GM12878 (cell line): ENCODE results near the gene YDJC.

ENCODE experiments used
- CBFB ChIP-seq: IDR thresholded peaks from 2 replicates; pipeline ENCODE4 v1.6.1; 2016; ENCODE audit warnings: antibody characterized with exemption, low read depth
- CBX3 ChIP-seq: fragments of 200-600 bp; sonication (generic); IDR thresholded peaks from 2 replicates; pipeline ENCODE4 v1.6.1; 2016; ENCODE audit warnings: low read depth, borderline replicate concordance
- EP300 ChIP-seq, 2 experiments: fragments of 150-350 bp in 1 of 2; IDR thresholded peaks; 2 replicates each; pipeline ENCODE4 v1.6.1; 2011 to 2012; ENCODE audit warnings: low read depth in 2 of 2, low read length in 2 of 2, borderline replicate concordance in 1 of 2, improper control_type of control experiment in 1 of 2, inconsistent platforms in 1 of 2; ENCODE audit not compliant: control insufficient read depth in 1 of 2
- KDM1A ChIP-seq: fragments of 200-600 bp; sonication (generic); IDR thresholded peaks from 2 replicates; pipeline ENCODE4 v1.6.1; 2016; ENCODE audit warnings: borderline replicate concordance
- POLR2A ChIP-seq: IDR thresholded peaks from 2 replicates; pipeline ENCODE4 v1.6.1; 2011; ENCODE audit warnings: low read depth, mild to moderate bottlenecking, low read length
- RFX5 ChIP-seq: IDR thresholded peaks from 2 replicates; pipeline ENCODE4 v1.6.1; 2011; ENCODE audit warnings: low read depth, low read length, improper control_type of control experiment
- SRF ChIP-seq, 2 experiments: IDR thresholded peaks; 2 replicates each; pipeline ENCODE4 v1.6.1; 2011; ENCODE audit warnings: low read depth in 2 of 2, low read length in 2 of 2, mild to moderate bottlenecking in 1 of 2, moderate library complexity in 1 of 2
- ZSCAN29 ChIP-seq: fragments of 450-650 bp; IDR thresholded peaks from 2 replicates; pipeline ENCODE4 v1.6.1; 2017; ENCODE audit warnings: mild to moderate bottlenecking, moderate library complexity
- TF ChIP-seq, protein P1 (sequence below): IDR thresholded peaks from 2 replicates; pipeline ENCODE4 v1.6.1; 2012; ENCODE audit warnings: mild to moderate bottlenecking, low read depth, low read length
- TF ChIP-seq, protein P2 (sequence below): IDR thresholded peaks from 2 replicates; pipeline ENCODE4 v1.6.1; 2011; ENCODE audit warnings: low read depth, low read length, improper control_type of control experiment, borderline replicate concordance
- TF ChIP-seq, protein P3 (sequence below): IDR thresholded peaks from 2 replicates; pipeline ENCODE4 v1.6.1; 2012; ENCODE audit warnings: low read depth, low read length, improper control_type of control experiment
- TF ChIP-seq, protein P4 (sequence below): IDR thresholded peaks from 2 replicates; pipeline ENCODE4 v1.6.1; 2012; ENCODE audit warnings: low read depth, low read length, improper control_type of control experiment
- TF ChIP-seq, protein P5 (sequence below), 3 experiments: IDR thresholded peaks in 2 of 3; conservative IDR thresholded peaks in 1 of 3; 2 replicates each; pipeline ENCODE4 v1.5.1; 2011; ENCODE audit warnings: low read depth in 3 of 3, low read length in 3 of 3, mild to moderate bottlenecking in 3 of 3, control low read depth in 2 of 3, moderate library complexity in 2 of 3, inconsistent platforms in 1 of 3, mixed read lengths in 1 of 3; ENCODE audit not compliant: control insufficient read depth in 2 of 3, insufficient read depth in 1 of 3; ENCODE audit errors: extremely low read depth in 1 of 3

DNA sequence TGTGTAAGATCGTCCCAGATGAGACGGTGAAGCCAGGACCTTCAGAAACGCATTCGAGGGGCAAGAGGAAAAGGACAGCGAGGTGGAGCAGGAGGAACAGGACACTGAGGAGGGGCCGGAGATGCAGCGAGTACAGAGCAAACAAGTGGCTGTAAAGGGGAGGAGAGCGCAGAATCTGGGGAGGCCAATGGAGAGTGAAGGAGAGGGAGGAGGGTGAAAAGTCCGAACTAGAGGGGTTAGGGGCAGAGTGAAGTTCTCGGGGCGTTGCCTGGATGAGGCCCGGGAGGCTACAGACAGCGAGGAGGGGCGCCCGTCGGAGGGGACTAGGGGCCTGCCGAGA, 27.2 kb upstream of the YDJC start:
- TF ChIP-seq POLR2A (no peak), SRF (IDR thresholded peaks at IDR 0.05; ENCODE audit: low read depth in 2 of 2, low read length in 2 of 2) (no peak), EP300 (IDR thresholded peaks at IDR 0.05; ENCODE audit: borderline replicate concordance in 1 of 2, control insufficient read depth in 1 of 2, low read depth in 2 of 2, low read length in 2 of 2) (no peak), CBFB (no peak), CBX3 (no peak), RFX5 (no peak), ZSCAN29 (no peak), KDM1A (no peak)
- TF ChIP-seq, protein P1, sequence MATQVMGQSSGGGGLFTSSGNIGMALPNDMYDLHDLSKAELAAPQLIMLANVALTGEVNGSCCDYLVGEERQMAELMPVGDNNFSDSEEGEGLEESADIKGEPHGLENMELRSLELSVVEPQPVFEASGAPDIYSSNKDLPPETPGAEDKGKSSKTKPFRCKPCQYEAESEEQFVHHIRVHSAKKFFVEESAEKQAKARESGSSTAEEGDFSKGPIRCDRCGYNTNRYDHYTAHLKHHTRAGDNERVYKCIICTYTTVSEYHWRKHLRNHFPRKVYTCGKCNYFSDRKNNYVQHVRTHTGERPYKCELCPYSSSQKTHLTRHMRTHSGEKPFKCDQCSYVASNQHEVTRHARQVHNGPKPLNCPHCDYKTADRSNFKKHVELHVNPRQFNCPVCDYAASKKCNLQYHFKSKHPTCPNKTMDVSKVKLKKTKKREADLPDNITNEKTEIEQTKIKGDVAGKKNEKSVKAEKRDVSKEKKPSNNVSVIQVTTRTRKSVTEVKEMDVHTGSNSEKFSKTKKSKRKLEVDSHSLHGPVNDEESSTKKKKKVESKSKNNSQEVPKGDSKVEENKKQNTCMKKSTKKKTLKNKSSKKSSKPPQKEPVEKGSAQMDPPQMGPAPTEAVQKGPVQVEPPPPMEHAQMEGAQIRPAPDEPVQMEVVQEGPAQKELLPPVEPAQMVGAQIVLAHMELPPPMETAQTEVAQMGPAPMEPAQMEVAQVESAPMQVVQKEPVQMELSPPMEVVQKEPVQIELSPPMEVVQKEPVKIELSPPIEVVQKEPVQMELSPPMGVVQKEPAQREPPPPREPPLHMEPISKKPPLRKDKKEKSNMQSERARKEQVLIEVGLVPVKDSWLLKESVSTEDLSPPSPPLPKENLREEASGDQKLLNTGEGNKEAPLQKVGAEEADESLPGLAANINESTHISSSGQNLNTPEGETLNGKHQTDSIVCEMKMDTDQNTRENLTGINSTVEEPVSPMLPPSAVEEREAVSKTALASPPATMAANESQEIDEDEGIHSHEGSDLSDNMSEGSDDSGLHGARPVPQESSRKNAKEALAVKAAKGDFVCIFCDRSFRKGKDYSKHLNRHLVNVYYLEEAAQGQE, result no peak
- TF ChIP-seq, protein P2, sequence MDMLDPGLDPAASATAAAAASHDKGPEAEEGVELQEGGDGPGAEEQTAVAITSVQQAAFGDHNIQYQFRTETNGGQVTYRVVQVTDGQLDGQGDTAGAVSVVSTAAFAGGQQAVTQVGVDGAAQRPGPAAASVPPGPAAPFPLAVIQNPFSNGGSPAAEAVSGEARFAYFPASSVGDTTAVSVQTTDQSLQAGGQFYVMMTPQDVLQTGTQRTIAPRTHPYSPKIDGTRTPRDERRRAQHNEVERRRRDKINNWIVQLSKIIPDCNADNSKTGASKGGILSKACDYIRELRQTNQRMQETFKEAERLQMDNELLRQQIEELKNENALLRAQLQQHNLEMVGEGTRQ, result no peak
- TF ChIP-seq, protein P3, sequence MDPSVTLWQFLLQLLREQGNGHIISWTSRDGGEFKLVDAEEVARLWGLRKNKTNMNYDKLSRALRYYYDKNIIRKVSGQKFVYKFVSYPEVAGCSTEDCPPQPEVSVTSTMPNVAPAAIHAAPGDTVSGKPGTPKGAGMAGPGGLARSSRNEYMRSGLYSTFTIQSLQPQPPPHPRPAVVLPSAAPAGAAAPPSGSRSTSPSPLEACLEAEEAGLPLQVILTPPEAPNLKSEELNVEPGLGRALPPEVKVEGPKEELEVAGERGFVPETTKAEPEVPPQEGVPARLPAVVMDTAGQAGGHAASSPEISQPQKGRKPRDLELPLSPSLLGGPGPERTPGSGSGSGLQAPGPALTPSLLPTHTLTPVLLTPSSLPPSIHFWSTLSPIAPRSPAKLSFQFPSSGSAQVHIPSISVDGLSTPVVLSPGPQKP, result no peak
- TF ChIP-seq, protein P4, sequence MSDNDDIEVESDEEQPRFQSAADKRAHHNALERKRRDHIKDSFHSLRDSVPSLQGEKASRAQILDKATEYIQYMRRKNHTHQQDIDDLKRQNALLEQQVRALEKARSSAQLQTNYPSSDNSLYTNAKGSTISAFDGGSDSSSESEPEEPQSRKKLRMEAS, result no peak
- TF ChIP-seq, protein P5, sequence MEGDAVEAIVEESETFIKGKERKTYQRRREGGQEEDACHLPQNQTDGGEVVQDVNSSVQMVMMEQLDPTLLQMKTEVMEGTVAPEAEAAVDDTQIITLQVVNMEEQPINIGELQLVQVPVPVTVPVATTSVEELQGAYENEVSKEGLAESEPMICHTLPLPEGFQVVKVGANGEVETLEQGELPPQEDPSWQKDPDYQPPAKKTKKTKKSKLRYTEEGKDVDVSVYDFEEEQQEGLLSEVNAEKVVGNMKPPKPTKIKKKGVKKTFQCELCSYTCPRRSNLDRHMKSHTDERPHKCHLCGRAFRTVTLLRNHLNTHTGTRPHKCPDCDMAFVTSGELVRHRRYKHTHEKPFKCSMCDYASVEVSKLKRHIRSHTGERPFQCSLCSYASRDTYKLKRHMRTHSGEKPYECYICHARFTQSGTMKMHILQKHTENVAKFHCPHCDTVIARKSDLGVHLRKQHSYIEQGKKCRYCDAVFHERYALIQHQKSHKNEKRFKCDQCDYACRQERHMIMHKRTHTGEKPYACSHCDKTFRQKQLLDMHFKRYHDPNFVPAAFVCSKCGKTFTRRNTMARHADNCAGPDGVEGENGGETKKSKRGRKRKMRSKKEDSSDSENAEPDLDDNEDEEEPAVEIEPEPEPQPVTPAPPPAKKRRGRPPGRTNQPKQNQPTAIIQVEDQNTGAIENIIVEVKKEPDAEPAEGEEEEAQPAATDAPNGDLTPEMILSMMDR (IDR thresholded peaks at IDR 0.05 in 2 of 3, conservative IDR thresholded peaks at IDR 0.05 in 1 of 3; ENCODE audit: control insufficient read depth in 2 of 3, extremely low read depth in 1 of 3, insufficient read depth in 1 of 3, low read depth in 3 of 3, low read length in 3 of 3), result no peak
